ENCODE results near the gene AAMP. TPM values are rescaled to one million over a fixed set of nuclear protein-coding genes. Genes with fewer than 3 reads are reported as not detected.

Gene AAMP
- total RNA-seq, 1 donor from 2014 or later = 79.2 TPM

DNA sequence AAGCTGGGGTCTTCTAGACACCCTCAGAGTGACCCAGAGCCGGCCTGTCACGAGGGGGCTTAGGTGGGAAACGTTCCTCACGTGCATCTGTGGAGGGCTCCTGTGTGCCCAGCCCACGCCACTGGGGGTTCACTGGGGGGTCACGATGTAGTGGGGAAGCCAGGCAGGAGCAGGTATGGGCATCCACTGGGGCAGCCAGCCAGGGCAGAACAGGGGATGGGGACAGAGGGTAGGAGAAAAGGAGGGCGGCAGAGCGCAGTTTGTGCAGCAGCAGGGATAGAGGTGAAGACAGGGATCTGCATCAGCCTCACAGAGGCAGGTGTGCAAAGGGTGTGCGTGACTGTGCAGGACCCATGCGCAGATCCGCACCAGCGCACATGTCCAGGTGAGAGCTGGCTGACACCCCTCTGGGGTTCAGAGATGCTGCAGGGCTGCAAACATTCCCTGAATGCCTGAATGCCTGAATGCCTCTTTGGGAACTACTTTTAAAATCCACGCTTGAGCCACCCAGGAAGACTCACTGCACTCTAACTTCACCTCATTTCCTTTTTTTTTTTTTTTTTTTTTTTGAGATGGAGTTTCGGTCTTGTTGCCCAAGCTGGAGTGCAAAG lies 10.4 kb upstream of the AAMP start:
- TF ChIP-seq, protein P1, sequence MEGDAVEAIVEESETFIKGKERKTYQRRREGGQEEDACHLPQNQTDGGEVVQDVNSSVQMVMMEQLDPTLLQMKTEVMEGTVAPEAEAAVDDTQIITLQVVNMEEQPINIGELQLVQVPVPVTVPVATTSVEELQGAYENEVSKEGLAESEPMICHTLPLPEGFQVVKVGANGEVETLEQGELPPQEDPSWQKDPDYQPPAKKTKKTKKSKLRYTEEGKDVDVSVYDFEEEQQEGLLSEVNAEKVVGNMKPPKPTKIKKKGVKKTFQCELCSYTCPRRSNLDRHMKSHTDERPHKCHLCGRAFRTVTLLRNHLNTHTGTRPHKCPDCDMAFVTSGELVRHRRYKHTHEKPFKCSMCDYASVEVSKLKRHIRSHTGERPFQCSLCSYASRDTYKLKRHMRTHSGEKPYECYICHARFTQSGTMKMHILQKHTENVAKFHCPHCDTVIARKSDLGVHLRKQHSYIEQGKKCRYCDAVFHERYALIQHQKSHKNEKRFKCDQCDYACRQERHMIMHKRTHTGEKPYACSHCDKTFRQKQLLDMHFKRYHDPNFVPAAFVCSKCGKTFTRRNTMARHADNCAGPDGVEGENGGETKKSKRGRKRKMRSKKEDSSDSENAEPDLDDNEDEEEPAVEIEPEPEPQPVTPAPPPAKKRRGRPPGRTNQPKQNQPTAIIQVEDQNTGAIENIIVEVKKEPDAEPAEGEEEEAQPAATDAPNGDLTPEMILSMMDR (IDR thresholded peaks at IDR 0.05; ENCODE audit: unreplicated experiment) = no peak
- DNase-seq (ENCODE audit: low spot score, unreplicated experiment) = no peak
- Mint-ChIP-seq H3K4me3 (ENCODE audit: low read depth) (no peak overlapping the region), H3K27me3 (no peaks in the 10 kb centered on the region), H3K9me3 (ENCODE audit: low read depth) (no peaks in the 10 kb centered on the region), H3K27ac (peak overlapping the region; percentile 71), H3K4me1 (ENCODE audit: low read depth) (peaks cover 23% of the 10 kb centered on the region), H3K36me3 (ENCODE audit: insufficient read depth) (peaks cover 18% of the 10 kb centered on the region)

DNA sequence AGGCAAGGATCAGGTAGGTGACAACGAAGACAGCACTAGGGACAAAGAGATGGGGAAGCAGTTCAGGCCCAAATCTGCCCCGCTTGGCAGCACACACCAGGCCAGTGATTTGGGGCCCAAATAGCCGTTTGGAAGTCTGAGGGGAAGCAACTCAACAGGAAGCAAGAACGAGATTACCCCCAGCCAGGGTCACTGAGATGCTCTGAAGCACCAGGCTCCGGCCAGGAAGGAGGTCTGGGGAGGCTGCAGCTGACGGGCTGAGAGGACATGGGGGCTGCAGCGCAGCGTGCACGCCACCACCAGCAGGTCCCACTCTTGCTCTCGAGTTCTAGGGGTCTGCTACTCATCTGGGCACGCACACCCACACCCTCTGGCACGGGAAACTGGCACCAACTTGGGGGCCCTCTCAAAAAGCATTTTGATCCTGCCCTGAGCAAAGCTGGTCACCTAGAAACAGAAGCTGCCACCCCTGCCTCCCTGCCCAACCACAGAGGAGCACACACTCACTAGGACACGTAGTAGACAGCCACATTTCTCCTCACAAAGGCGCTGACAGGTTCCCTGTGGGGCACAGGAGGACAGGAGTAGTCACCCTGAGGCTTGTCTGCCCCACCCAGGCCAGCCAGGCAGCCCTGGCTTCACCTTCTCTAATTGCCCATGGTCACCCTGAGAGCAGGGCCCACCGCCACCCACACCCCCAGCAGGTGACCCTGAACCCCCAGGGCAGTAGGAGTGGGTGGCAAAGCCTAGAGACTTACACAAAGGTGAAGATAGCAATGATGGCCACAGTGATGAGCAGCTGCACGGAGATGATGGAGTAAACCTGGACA lies 8.8 kb upstream of the AAMP start:
- H3K9me3 Mint-ChIP-seq (ENCODE audit: low read depth) = no peaks in the 10 kb centered on the region
- no peak overlapping the region for H3K4me3 Mint-ChIP-seq (ENCODE audit: low read depth)
- peaks cover 20% of the 10 kb centered on the region for H3K36me3 Mint-ChIP-seq (ENCODE audit: insufficient read depth)
- TF ChIP-seq, protein P1 (IDR thresholded peaks at IDR 0.05; ENCODE audit: unreplicated experiment) = no peak
- H3K4me1 Mint-ChIP-seq (ENCODE audit: low read depth) = peaks cover 16% of the 10 kb centered on the region
- DNase-seq (ENCODE audit: low spot score, unreplicated experiment) = no peak
- no peak overlapping the region for H3K27ac Mint-ChIP-seq
- no peaks in the 10 kb centered on the region for H3K27me3 Mint-ChIP-seq

DNA sequence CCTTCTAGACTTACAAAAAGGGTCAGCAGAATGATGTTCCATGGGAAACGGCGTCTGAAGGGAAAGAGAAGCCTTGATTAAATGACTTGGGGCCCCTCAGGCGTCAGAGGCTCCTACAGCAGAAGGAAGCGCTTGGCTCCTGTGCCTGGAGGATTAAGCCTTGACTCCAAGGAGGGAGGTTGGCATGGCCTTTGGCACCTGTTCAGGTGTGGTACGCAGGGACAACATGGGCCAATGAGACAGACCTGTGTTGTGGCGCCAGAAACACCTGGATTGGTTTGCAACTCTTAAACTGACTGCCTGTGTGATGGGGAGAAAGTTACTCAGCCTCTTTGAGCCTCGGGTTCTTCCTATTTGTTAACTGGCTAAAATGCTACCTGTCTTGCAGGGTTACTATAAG lies 8.0 kb upstream of the AAMP start:
- Mint-ChIP-seq H3K36me3 (ENCODE audit: insufficient read depth) (peaks cover 22% of the 10 kb centered on the region), H3K9me3 (ENCODE audit: low read depth) (no peaks in the 10 kb centered on the region), H3K4me1 (ENCODE audit: low read depth) (peaks cover 11% of the 10 kb centered on the region), H3K4me3 (ENCODE audit: low read depth) (no peak overlapping the region), H3K27me3 (no peaks in the 10 kb centered on the region), H3K27ac (no peak overlapping the region)
- TF ChIP-seq, protein P1 (IDR thresholded peaks at IDR 0.05; ENCODE audit: unreplicated experiment) = no peak
- no peak for DNase-seq (ENCODE audit: low spot score, unreplicated experiment)

DNA sequence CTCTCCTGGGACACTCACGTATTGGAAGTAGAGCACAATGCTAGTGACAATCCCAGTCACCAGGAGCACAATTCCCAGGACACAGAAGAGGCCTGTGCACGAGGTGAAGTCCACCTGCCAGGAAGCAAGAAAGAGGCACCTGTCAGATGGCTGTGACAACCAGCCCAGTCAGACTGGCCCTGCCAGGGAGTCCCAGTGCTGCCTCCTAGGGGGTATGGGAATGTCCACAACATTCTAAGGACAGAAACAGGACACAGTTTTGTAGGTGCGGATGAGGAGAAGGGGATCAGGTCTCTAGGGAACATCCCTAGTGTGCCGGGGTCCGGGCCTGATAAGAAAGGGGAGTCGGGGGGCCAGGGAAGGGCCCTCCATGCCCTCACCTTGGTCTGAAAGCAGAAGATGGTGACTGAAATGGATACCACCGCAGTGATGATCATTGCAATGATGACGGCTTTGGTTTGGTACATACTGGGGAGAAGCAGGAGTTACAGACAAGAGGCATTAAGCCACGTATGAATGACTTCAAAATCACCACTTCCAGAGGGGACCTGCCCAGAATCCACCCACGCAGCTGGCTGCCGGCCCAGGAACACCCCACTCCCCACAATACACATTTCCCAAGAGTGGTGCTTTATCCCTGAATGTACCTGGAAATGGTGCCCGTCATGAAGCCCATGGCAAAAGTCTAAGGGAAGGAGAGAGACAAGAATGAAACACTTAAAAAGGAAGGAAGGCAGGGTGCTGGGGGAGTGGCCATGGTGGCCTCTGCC lies 7.2 kb upstream of the AAMP start:
- H3K36me3 Mint-ChIP-seq (ENCODE audit: insufficient read depth) = peaks cover 21% of the 10 kb centered on the region
- peaks cover 6% of the 10 kb centered on the region for H3K4me1 Mint-ChIP-seq (ENCODE audit: low read depth)
- DNase-seq (ENCODE audit: low spot score, unreplicated experiment) = no peak
- peak overlapping the region; percentile 3 for H3K27ac Mint-ChIP-seq
- no peaks in the 10 kb centered on the region for H3K9me3 Mint-ChIP-seq (ENCODE audit: low read depth)
- H3K4me3 Mint-ChIP-seq (ENCODE audit: low read depth) = no peak overlapping the region
- TF ChIP-seq, protein P1 (IDR thresholded peaks at IDR 0.05; ENCODE audit: unreplicated experiment) = peak; percentile 15
- no peaks in the 10 kb centered on the region for H3K27me3 Mint-ChIP-seq

DNA sequence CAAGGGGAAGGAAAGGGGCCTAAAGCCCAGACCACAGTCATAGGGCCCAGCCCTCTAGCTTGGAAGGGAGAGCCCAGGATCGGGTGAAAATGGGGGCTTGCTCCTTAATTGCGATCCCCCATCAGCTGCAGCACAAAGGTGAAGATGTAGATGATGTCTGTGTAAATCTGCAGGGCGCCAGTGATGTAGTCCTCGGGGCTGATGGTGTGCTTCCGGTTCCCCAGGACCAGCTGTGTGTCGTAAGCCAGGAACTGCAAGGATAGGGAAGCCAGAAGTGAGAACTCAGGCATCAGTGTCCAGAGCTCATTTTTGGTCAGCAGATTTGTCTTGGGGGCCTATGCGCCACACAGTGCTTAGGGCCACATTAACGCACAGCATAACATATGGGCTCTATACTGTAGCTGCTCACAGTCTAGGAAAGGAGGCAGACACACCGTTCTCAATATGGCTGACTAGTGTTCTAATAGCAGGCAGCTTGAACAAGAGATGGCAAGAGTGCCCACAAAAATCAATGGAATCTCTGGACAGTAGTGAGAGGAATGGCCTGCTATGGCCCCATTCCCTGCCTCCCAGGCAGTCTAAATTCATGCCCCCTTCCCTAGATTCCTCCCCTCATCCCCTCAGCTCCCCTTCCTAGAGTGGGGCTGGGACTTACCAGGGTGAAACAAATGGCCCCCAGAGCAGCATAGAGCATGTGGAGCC lies 5.6 kb upstream of the AAMP start:
- Mint-ChIP-seq H3K27ac (no peak overlapping the region), H3K9me3 (ENCODE audit: low read depth) (no peaks in the 10 kb centered on the region), H3K4me3 (ENCODE audit: low read depth) (no peak overlapping the region), H3K36me3 (ENCODE audit: insufficient read depth) (peaks cover 18% of the 10 kb centered on the region), H3K4me1 (ENCODE audit: low read depth) (peaks cover 14% of the 10 kb centered on the region), H3K27me3 (no peaks in the 10 kb centered on the region)
- no peak for DNase-seq (ENCODE audit: low spot score, unreplicated experiment)
- TF ChIP-seq, protein P1 (IDR thresholded peaks at IDR 0.05; ENCODE audit: unreplicated experiment) = no peak

All from progenitor cell of endocrine pancreas (in vitro differentiated cells).